Osteocyte (in vitro differentiated cells): Measurements from ENCODE around the gene CLDN19. TPM values are rescaled to one million over a fixed set of nuclear protein-coding genes. Genes with fewer than 3 reads are reported as not detected.

Experiments
- DNase-seq: peaks from one replicate; pipeline ENCODE4 v3.0.0; 2021; ENCODE audit warnings: mixed read lengths; ENCODE audit not compliant: unreplicated experiment; ENCODE audit errors: extremely low spot score
- H3K27ac Mint-ChIP-seq: one replicate; pipeline ENCODE4 v1.8.0; 2021; ENCODE audit warnings: mild to moderate bottlenecking, mixed read lengths; ENCODE audit not compliant: unreplicated experiment
- H3K27me3 Mint-ChIP-seq: one replicate; pipeline ENCODE4 v1.8.0; 2021; ENCODE audit warnings: mixed read lengths; ENCODE audit not compliant: unreplicated experiment
- H3K36me3 Mint-ChIP-seq: one replicate; pipeline ENCODE4 v1.8.0; 2021; ENCODE audit warnings: mixed read lengths; ENCODE audit not compliant: unreplicated experiment
- H3K4me1 Mint-ChIP-seq: one replicate; pipeline ENCODE4 v1.8.0; 2021; ENCODE audit warnings: mixed read lengths; ENCODE audit not compliant: unreplicated experiment
- H3K4me3 Mint-ChIP-seq: one replicate; pipeline ENCODE4 v1.8.0; 2021; ENCODE audit warnings: mild to moderate bottlenecking, moderate library complexity, mixed read lengths; ENCODE audit not compliant: unreplicated experiment
- H3K9me3 Mint-ChIP-seq: one replicate; pipeline ENCODE4 v1.8.0; 2021; ENCODE audit warnings: mixed read lengths; ENCODE audit not compliant: unreplicated experiment
- CTCF ChIP-seq: fragments of 200-600 bp; sonication (generic); IDR thresholded peaks from 2 replicates; pipeline ENCODE4 v1.5.0; 2021; ENCODE audit warnings: antibody characterized with exemption, mild to moderate bottlenecking, moderate library complexity
- total RNA-seq: library from RNA; stranded (reverse); gene quantifications from 2 replicates; pipeline ENCODE4 v1.2.1, GENCODE V29; 2021

Gene CLDN19
- total RNA-seq, 1 donor from 2014 or later: not detected

GRCh38 chr1:42700006-42700405 lies 40.0 kb downstream of the CLDN19 start:
- no peak for TF ChIP-seq CTCF
- DNase-seq: no peak
- Mint-ChIP-seq H3K27ac (no peak overlapping the region), H3K36me3 (peaks cover 75% of the 10 kb centered on the region), H3K4me3 (no peak overlapping the region), H3K27me3 (no peaks in the 10 kb centered on the region), H3K4me1 (no peaks in the 10 kb centered on the region), H3K9me3 (no peaks in the 10 kb centered on the region)

- no peaks in the 10 kb centered on the region for H3K9me3 Mint-ChIP-seq
- no peak overlapping the region for H3K4me3 Mint-ChIP-seq
- H3K36me3 Mint-ChIP-seq: peaks cover 70% of the 10 kb centered on the region
- H3K27ac Mint-ChIP-seq: no peak overlapping the region
- H3K4me1 Mint-ChIP-seq: peaks cover 2% of the 10 kb centered on the region
- no peaks in the 10 kb centered on the region for H3K27me3 Mint-ChIP-seq
- no peak for TF ChIP-seq CTCF
- DNase-seq: no peak
Observed at GRCh38 chr1:42698081-42698813, 41.8 kb downstream of the CLDN19 start.

- Mint-ChIP-seq H3K36me3 (peaks cover 42% of the 10 kb centered on the region), H3K27ac (peak overlapping the region; percentile 3), H3K4me3 (no peak overlapping the region), H3K27me3 (no peaks in the 10 kb centered on the region), H3K9me3 (no peaks in the 10 kb centered on the region), H3K4me1 (peaks cover 37% of the 10 kb centered on the region)
- DNase-seq: no peak
- no peak for TF ChIP-seq CTCF
Observed at GRCh38 chr1:42692911-42693310, 47.1 kb downstream of the CLDN19 start.

- H3K36me3 Mint-ChIP-seq: peaks cover 42% of the 10 kb centered on the region
- peaks cover 41% of the 10 kb centered on the region for H3K4me1 Mint-ChIP-seq
- TF ChIP-seq CTCF: no peak
- peak overlapping the region; percentile 3 for H3K27ac Mint-ChIP-seq
- no peaks in the 10 kb centered on the region for H3K27me3 Mint-ChIP-seq
- no peak for DNase-seq
- no peaks in the 10 kb centered on the region for H3K9me3 Mint-ChIP-seq
- H3K4me3 Mint-ChIP-seq: no peak overlapping the region
Observed at GRCh38 chr1:42692461-42692860, 47.6 kb downstream of the CLDN19 start.

- Mint-ChIP-seq H3K27ac (no peak overlapping the region), H3K4me3 (no peak overlapping the region), H3K4me1 (peaks cover 51% of the 10 kb centered on the region), H3K27me3 (no peaks in the 10 kb centered on the region), H3K9me3 (no peaks in the 10 kb centered on the region), H3K36me3 (peaks cover 38% of the 10 kb centered on the region)
- no peak for DNase-seq
- no peak for TF ChIP-seq CTCF
Observed at GRCh38 chr1:42691157-42691498, 48.9 kb downstream of the CLDN19 start.
